Keratinocyte (primary cell): ENCODE data around the gene KMT2C. TPM values are rescaled to one million over a fixed set of nuclear protein-coding genes. Genes with fewer than 3 reads are reported as not detected.

Experiments used
- DNase-seq: peaks from one replicate; pipeline ENCODE4 v3.0.0-alpha.2; 2011; ENCODE audit warnings: low read depth, missing footprints, low spot score
- FAIRE-seq: peaks from 2 replicates; lab custom pipeline; 2011; peaks lifted over from hg19 to GRCh38; lab: Jason Lieb, UNC
- H2AFZ ChIP-seq: 2 replicates; pipeline ENCODE4 v1.6.0; 2012; ENCODE audit warnings: low read length, control low read depth, inconsistent platforms; ENCODE audit not compliant: control insufficient read depth
- H3K27ac ChIP-seq: 2 replicates; pipeline ENCODE4 v1.5.1; 2011; ENCODE audit warnings: low read length; ENCODE audit not compliant: control insufficient read depth, insufficient read depth
- H3K27me3 ChIP-seq: 3 replicates; pipeline ENCODE4 v1.6.0; 2011; ENCODE audit warnings: low read length; ENCODE audit not compliant: control insufficient read depth, insufficient read depth; ENCODE audit errors: extremely low read depth
- H3K36me3 ChIP-seq, 2 experiments: 2 replicates in 1 of 2; 3 replicates in 1 of 2; pipeline ENCODE4 v1.5.1; 2011; ENCODE audit warnings: low read length in 2 of 2, mild to moderate bottlenecking in 1 of 2; ENCODE audit not compliant: control insufficient read depth in 2 of 2, insufficient read depth in 2 of 2; ENCODE audit errors: extremely low read depth in 1 of 2
- H3K4me1 ChIP-seq: 3 replicates; pipeline ENCODE4 v1.5.1; 2011; ENCODE audit warnings: low read length; ENCODE audit not compliant: control insufficient read depth, insufficient read depth; ENCODE audit errors: extremely low read depth
- H3K4me2 ChIP-seq: 3 replicates; pipeline ENCODE4 v1.6.0; 2011; ENCODE audit warnings: low read depth, low read length; ENCODE audit not compliant: control insufficient read depth, insufficient read depth; ENCODE audit errors: extremely low read depth
- H3K4me3 ChIP-seq, 3 experiments: fragments of 200-600 bp in 1 of 3; sonication (generic) in 1 of 3; 2 replicates in 2 of 3; 3 replicates in 1 of 3; pipeline ENCODE4 v1.5.1; 2011 to 2016; ENCODE audit warnings: low read length in 3 of 3, mild to moderate bottlenecking in 3 of 3, control low read depth in 2 of 3, inconsistent platforms in 1 of 3, low read depth in 1 of 3, mixed read lengths in 1 of 3, mixed run types in 1 of 3, moderate library complexity in 1 of 3; ENCODE audit not compliant: control insufficient read depth in 2 of 3, insufficient read depth in 2 of 3; ENCODE audit errors: extremely low read depth in 1 of 3
- H3K79me2 ChIP-seq: 2 replicates; pipeline ENCODE4 v1.6.0; 2012; ENCODE audit warnings: low read length; ENCODE audit not compliant: control insufficient read depth, insufficient read depth
- H3K9ac ChIP-seq: 3 replicates; pipeline ENCODE4 v1.6.0; 2011; ENCODE audit warnings: low read length; ENCODE audit not compliant: control insufficient read depth, insufficient read depth; ENCODE audit errors: extremely low read depth
- H3K9me1 ChIP-seq: 3 replicates; pipeline ENCODE4 v1.6.0; 2011; ENCODE audit warnings: low read length; ENCODE audit not compliant: control insufficient read depth, insufficient read depth; ENCODE audit errors: extremely low read depth
- H3K9me3 ChIP-seq: 2 replicates; pipeline ENCODE4 v1.5.1; 2012; ENCODE audit warnings: low read depth, low read length; ENCODE audit not compliant: control insufficient read depth
- H4K20me1 ChIP-seq: 3 replicates; pipeline ENCODE4 v1.6.0; 2011; ENCODE audit warnings: low read length; ENCODE audit not compliant: control insufficient read depth, insufficient read depth; ENCODE audit errors: extremely low read depth
- EZH2 ChIP-seq: IDR thresholded peaks from one replicate; pipeline ENCODE4 v1.6.1; 2012; ENCODE audit warnings: inconsistent platforms, mild to moderate bottlenecking, low read length, moderate library complexity
- dilution Hi-C: fragments of 300-500 bp; cut with MboI; formaldehyde crosslinking; loops from one replicate; pipeline ENCODE4 v1.7.0; 2020; ENCODE audit warnings: low sequenced_read_pairs; ENCODE audit not compliant: extremely low pct_ligation_motif_present
- polyA plus RNA-seq, 5 experiments: library from polyadenylated mRNA; depleted of rRNA in 3 of 5; stranded (reverse) in 3 of 5; stranded (forward) in 1 of 5; unstranded in 1 of 5; fragments of >200 nt; gene quantifications; 1 replicate in 1 of 5; 2 replicates in 3 of 5; 3 replicates in 1 of 5; pipeline versions ENCODE4 v1.2.1 to v1.2.3, GENCODE V29; 2011 to 2012; ENCODE audit warnings: missing spikeins in 2 of 5, low read depth in 1 of 5, low replicate concordance in 1 of 5
- TF ChIP-seq, protein P1 (sequence below), 3 experiments: IDR thresholded peaks in 1 of 3; conservative IDR thresholded peaks in 1 of 3; optimal IDR thresholded peaks in 1 of 3; 2 replicates in 2 of 3; 3 replicates in 1 of 3; pipeline versions ENCODE3 to v1.5.1; 2011; ENCODE audit warnings: low read length in 3 of 3, mild to moderate bottlenecking in 3 of 3, moderate library complexity in 2 of 3, control low read depth in 1 of 3, inconsistent platforms in 1 of 3; ENCODE audit not compliant: insufficient read depth in 2 of 3; ENCODE audit errors: extremely low read depth in 1 of 3

The KMT2C gene
- polyA plus RNA-seq, 1 donor (not counting 4 experiments of a cell fraction or from before 2014, with no cell fraction given): 8.5 TPM

DNA sequence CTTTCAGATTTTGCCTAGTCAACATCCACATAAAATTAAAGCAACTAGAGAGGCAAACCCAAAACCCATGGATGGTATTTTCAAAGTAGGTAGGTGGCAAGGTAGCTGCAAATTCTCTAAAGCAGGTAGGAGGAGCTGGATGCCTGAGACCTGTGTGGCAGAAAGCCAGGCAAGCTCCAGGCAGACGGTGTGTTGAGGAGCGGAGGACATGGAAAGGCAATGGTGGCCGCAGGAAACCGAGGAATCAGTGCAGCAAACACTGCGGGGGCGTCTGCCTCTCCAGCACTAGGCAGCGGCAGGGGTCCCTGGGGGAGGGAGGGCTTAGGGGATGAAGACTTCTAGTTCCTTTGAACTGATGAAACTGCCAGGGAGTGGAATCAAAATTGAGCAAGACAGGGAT lies 309.1 kb downstream of the KMT2C start:
- dilution Hi-C loops: no loop called here
- peaks cover 9 to 20% of the 10 kb centered on the region in 2 experiments for H3K36me3 ChIP-seq
- no peaks in the 10 kb centered on the region for H3K9me3 ChIP-seq
- H3K9me1 ChIP-seq: no peaks in the 10 kb centered on the region
- no peak overlapping the region for H3K4me3 ChIP-seq
- no peak overlapping the region for H3K27ac ChIP-seq
- no peaks in the 10 kb centered on the region for H4K20me1 ChIP-seq
- no peaks in the 10 kb centered on the region for H3K79me2 ChIP-seq
- no peak for FAIRE-seq
- DNase-seq: no peak
- H3K27me3 ChIP-seq: no peaks in the 10 kb centered on the region
- TF ChIP-seq, protein P1, sequence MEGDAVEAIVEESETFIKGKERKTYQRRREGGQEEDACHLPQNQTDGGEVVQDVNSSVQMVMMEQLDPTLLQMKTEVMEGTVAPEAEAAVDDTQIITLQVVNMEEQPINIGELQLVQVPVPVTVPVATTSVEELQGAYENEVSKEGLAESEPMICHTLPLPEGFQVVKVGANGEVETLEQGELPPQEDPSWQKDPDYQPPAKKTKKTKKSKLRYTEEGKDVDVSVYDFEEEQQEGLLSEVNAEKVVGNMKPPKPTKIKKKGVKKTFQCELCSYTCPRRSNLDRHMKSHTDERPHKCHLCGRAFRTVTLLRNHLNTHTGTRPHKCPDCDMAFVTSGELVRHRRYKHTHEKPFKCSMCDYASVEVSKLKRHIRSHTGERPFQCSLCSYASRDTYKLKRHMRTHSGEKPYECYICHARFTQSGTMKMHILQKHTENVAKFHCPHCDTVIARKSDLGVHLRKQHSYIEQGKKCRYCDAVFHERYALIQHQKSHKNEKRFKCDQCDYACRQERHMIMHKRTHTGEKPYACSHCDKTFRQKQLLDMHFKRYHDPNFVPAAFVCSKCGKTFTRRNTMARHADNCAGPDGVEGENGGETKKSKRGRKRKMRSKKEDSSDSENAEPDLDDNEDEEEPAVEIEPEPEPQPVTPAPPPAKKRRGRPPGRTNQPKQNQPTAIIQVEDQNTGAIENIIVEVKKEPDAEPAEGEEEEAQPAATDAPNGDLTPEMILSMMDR (optimal IDR thresholded peaks at IDR 0.05 in 1 of 3, IDR thresholded peaks at IDR 0.05 in 1 of 3, conservative IDR thresholded peaks at IDR 0.05 in 1 of 3; ENCODE audit: extremely low read depth in 1 of 3, insufficient read depth in 2 of 3, low read length in 3 of 3): no peak
- TF ChIP-seq EZH2: no peak
- H3K4me1 ChIP-seq: no peaks in the 10 kb centered on the region
- no peak overlapping the region for H3K4me2 ChIP-seq
- H3K9ac ChIP-seq: no peak overlapping the region
- no peak overlapping the region for H2AFZ ChIP-seq

DNA sequence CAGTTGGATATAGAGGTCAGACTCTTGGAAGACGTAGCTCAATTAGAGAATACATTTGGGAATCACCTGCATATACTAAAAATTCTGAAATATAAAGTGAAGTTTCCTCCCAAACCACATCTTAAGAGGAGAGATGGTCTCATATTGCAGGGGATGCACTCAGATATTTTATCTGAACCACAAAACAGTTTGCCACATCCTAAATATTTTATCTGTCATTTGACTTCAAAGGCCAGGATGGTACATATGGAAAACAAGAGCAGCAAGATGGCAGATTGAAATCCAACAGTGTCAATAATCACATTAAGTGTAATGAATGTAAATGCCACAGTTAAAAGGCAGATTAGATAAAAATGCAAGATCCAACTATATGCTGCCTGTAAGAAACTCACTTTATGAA lies 313.3 kb downstream of the KMT2C start:
- TF ChIP-seq, protein P1 (optimal IDR thresholded peaks at IDR 0.05 in 1 of 3, IDR thresholded peaks at IDR 0.05 in 1 of 3, conservative IDR thresholded peaks at IDR 0.05 in 1 of 3; ENCODE audit: extremely low read depth in 1 of 3, insufficient read depth in 2 of 3, low read length in 3 of 3): no peak
- TF ChIP-seq EZH2: no peak
- H2AFZ ChIP-seq: no peak overlapping the region
- H3K9me3 ChIP-seq: no peaks in the 10 kb centered on the region
- DNase-seq: no peak
- no peaks in the 10 kb centered on the region for H3K9me1 ChIP-seq
- no peaks in the 10 kb centered on the region for H3K79me2 ChIP-seq
- H3K9ac ChIP-seq: no peak overlapping the region
- H3K27ac ChIP-seq: no peak overlapping the region
- no peaks in the 10 kb centered on the region for H3K27me3 ChIP-seq
- H3K4me1 ChIP-seq: no peaks in the 10 kb centered on the region
- peaks cover 24 to 29% of the 10 kb centered on the region in 2 experiments for H3K36me3 ChIP-seq
- no peak for FAIRE-seq
- dilution Hi-C loops: no loop called here
- H4K20me1 ChIP-seq: no peaks in the 10 kb centered on the region
- no peak overlapping the region for H3K4me2 ChIP-seq
- no peak overlapping the region for H3K4me3 ChIP-seq
